Measurements from ENCODE around the gene CLN5.
"Not testable (repeated sequence)": the region's sequence is repeated elsewhere in the genome, so short reads cannot be mapped to it uniquely, and the experiment has no call there.

CLN5 gene

GRCh38 chr13:76976490-76976889, 15.4 kb upstream of the CLN5 start:
- DNase-seq (ENCODE audit: low spot score) = peak; percentile 48

DNA sequence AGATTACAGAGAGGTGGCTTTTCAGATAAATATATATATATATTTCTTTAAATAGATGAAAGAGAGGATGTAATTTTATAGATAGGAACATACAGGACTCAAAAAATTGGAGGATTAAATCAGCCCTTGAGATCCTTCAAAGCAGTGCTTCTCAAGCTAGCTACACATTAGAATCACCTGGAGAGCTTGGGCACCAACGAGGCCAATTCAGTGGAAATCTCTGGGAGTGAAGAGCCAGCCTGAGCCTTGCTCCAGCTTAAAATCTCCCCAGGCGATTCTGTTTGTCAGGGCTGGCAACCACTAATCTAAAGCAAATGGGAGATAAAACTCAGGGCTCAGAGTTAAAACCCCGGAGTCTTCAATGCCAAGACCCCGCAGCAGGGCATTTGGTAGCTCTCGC, 15.0 kb upstream of the CLN5 start:
- DNase-seq (ENCODE audit: low spot score) = no peak

GRCh38 chr13:76980075-76980718, 11.7 kb upstream of the CLN5 start:
- DNase-seq (ENCODE audit: low spot score) = peak; percentile 63

- no peak for DNase-seq (ENCODE audit: low spot score)
Measured at GRCh38 chr13:76982061-76982460, 9.8 kb upstream of the CLN5 start.

DNA sequence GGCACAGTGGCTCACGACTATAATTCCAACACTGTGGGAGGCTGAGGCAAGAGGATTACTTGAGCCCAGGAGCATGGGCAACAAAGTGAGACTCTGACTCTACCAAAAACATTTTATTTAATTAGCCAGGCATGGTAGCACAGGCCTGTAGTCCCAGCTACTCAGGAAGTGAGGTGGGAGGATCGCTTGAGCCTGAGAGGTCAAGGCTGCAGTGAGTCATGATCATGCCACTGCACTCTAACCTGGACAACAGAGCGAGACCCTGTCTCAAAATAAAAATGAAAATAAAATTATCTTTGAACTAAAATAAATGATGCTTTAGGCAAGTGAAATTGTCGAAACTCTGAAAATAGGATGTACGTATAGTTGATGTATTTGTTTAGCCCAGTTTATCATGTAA, 8.2 kb upstream of the CLN5 start:
- DNase-seq (ENCODE audit: low spot score) = no peak

GRCh38 chr13:76991432-76991795, 467 bp upstream of the CLN5 start:
- no peak for DNase-seq (ENCODE audit: low spot score)

DNA sequence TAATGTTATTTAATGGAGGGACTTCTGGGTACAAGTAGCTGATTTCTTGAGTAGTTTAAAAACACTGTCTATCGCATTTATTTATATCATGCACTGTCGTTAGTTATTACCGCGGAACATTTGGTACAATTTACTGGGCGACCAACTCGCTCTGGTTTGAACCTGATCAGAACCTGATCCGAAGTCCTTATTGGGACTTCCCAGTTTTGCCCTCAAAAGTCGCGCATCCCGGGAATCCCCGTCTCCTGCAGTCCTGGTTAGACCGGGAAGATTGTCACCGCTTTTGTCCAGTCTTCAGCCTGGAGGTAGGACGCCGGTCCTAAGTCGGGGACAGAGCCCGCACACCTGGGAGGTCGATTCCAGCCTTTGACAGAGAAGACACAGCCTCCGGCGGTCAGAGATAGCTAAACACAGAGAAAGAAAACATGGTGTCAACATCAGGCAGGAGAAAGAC, 694 bp downstream of the CLN5 start:
- peak; percentile 56 for DNase-seq (ENCODE audit: low spot score)

GRCh38 chr13:76993021-76993420, 1.1 kb downstream of the CLN5 start:
- DNase-seq (ENCODE audit: low spot score) = peak; percentile 31

DNA sequence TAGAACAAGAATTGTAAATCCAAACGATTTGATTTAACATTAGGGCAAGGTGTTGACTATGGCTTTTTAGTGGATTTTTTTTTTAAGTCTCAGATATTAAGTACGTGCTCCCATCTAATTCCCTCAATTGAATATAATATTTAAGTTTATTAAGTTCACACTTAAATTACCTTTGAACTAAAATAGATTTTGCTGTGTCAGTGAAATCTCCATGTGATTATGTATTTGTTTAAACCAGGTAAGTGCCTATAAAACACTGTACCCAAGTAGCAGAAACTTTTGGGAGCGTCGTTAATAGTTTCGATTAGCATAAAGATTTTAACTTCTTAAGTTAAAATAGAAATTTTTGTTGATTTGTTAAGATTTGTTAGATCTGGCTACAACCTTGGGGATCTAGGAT, 1.6 kb downstream of the CLN5 start:
- no peak for DNase-seq (ENCODE audit: low spot score)

DNA sequence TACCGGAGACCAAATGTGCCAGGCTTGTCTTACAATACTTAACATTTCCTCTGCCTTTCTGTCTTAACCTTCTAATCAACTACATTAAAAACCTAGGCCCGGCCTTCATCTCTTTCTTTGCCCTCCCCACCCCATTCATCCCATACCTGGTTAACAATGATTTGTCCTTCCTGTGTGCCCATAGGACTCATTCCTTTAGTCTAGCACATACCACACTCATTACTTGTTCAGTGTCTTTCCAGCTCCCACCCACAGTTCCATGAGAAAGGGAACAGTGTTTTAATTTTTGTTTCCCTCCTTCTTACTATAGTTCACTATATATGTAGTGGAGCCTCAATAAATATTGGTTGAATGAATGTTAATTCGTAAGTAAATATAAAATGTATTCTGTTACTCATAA, 2.4 kb downstream of the CLN5 start:
- peak; percentile 57 for DNase-seq (ENCODE audit: low spot score)

GRCh38 chr13:77000475-77000874, 8.6 kb downstream of the CLN5 start:
- no peak for DNase-seq (ENCODE audit: low spot score)

DNA sequence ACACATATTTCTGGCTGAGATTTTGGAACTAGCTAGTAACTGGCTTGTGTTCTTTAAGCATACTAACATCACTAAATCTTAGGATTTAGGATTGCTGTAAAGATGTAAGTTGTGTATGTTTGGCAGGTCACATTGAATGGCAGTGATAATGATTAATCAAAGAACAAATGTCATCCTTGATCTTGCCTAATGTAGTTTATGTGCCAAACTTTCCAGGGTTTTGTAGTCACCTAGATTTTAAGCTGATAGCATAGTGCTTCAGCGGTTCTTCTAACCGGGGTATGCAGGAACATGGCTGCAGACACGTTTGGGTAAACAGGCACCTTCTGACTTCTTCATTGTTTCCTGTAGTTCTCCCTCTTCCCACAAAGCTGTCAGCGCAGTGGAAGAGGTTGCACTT, 9.7 kb downstream of the CLN5 start:
- no peak for DNase-seq (ENCODE audit: low spot score)

DNA sequence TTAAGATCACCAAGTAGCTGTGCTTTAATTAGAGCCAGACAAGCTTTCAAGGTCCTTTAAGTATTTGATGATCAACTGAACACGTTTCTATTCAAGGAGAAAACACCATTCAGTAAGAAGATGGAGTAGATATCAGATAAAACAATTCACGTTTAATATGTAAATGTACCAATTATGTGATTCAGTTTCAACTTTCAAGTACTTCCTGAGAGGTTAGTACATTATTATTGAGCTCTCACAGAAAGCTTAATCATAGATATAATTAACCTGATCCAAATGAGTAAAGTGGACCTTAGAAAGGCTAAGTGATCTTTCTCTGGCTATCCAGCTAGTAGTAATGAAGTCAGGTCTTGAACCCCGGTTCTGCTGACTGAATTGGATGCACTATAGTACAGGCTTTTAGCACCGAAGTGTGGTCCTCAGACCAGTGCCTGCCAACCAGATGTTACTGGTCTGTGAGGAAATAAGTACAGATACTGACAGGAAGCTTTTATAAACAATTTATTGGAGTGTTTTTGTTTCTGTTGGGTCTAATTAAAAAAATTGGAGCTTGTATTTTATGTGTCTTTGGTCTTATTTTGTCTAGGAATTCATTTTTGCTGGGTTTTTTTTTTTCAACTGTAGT, 10.2 kb downstream of the CLN5 start:
- DNase-seq (ENCODE audit: low spot score) = no peak

DNA sequence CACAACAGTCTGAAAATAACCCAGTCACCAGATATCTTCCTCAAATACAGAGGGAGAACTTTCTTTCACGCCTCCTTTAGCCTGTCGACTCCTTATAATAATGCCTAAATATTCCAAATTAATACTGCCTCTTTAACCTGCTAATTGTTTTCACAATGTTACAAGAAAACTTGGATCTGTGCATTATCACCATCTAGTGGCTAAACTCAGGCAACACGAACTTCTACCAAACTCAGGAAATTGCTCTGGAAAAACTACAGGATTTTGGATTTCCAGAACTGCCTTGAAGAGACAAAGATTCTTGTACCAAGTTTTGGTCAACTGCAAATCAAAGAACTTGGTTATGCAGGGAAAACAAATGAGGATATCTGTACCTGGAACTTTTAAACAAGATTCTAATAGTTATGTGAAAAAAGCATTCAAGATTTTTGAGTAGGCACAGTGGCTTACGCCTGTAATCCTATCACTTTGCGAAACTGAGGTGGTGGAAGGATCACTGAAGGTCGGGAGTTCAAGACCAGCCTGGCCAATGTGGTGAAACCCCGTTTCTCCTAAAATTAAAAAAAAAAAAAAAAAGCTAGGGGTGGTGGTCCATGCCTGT, 10.8 kb downstream of the CLN5 start:
- peak; percentile 40 for DNase-seq (ENCODE audit: low spot score)

DNA sequence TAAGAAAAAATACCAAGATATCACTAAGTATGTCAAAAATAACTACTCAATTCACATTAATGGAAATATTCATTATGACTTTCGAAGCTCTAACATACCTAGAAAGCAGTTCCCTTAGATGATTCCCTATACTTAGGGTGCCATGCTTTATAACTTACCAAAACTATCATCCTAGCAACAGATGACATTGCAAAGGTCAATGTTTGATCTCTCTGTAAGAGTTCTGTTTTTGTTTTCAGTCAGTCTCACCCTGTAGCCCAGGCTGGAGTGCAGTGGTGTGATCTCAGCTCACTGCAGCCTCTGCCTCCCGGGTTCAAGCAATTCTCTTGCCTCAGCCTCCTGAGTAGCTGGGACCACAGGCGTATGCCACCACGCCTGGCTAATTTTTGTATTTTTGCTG, 16.5 kb downstream of the CLN5 start:
- not testable (repeated sequence) for DNase-seq (ENCODE audit: low spot score)

DNA sequence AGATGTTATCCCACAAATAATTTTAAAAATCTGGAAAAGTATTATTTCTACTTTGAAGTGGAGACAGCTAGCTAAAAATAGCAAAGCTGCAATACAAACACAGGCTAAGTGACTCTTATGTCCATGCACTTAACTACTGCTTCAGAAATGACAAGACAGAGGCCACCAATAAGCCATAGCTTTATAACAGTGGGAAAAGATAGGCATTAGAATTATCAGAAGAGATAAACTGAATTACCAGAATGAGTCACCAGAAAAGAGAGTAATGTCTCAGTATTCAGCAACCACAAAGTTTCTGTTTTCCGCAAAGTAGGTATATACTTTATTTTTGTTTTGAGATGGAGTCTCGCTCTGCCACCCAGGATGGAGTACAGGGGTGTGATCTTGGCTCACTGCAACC, 17.1 kb downstream of the CLN5 start:
- DNase-seq (ENCODE audit: low spot score) = no peak

- DNase-seq (ENCODE audit: low spot score) = not testable (repeated sequence)
Measured at GRCh38 chr13:77009719-77010118, 17.8 kb downstream of the CLN5 start.

DNA sequence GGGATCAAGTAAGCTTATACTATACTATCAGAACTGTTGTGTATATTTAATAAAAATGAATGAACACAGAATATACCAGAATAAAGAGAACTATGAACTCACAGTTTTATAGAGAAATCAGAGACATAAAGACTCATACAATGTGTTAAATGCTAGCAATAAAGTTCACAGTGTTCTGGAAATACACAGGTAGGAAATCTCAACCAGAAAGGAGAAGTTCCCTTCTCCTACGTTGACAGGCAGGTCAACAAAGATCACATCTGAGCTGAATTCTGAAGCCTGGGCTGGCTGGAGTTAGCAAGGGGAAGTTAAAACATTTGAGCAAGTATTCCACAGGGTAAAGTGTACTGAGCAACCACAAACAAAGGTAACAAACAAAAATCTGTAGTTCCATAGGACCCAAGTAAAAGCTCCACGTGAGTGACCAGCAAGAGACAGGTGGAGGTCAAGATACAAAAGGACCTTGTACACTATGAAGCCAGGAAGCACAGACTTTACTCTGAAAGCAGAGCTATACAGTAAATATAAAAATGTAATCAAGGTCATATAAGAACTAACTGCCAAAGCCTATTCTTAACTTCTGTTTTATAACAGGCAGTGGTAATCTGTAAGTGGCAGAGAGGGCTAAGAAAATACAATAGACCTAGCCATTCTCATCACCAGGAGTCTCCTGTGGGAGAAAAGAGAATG, 22.1 kb downstream of the CLN5 start:
- DNase-seq (ENCODE audit: low spot score) = no peak

GRCh38 chr13:77014906-77015685, 23.2 kb downstream of the CLN5 start:
- no peak for DNase-seq (ENCODE audit: low spot score)

DNA sequence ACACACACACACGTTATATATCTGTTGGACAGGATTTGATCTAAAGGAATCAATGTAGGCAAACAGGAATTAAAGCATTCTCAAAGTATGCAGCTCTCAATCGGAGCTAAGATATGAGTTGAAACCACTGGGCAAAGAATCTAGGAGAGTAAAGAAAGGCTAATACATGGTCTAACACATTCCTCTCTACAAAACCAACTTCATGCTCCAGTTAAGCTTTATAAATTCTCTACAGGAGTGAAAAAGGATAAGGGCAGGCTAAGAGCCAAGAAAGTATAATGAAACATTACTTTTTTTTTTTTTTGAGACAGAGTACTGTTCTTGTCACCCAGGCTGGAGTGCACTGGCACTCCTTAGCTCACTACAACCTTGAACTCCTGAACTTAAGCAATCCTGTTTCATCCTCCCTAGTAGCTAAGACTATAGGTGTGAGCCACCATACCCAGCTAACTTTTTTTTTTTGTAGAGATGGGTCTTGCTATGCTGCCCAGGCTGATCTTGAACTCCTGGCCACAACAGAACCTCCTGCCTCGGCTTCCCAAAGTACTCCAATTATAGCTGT, 24.5 kb downstream of the CLN5 start:
- peak; percentile 48 for DNase-seq (ENCODE audit: low spot score)

GRCh38 chr13:77016888-77017623, 25.2 kb downstream of the CLN5 start:
- no peak for DNase-seq (ENCODE audit: low spot score)

All from kidney tubule cell (primary cell).